Heart right ventricle (tissue), 16 donors: ENCODE data around the gene RFK. TPM values are rescaled to one million over a fixed set of nuclear protein-coding genes. Genes with fewer than 3 reads are reported as not detected.

Source experiments
- ATAC-seq, 8 donors: fragments of 200-7000 bp; cut with Tn5 transposase; one replicate each; pipeline ENCODE4 v1.9.1; 2020; ENCODE audit warnings: mild to moderate bottlenecking in 8 of 8, moderate library complexity in 8 of 8, moderate number of reproducible peaks in 1 of 8
- DNase-seq, 2 donors: peaks; one replicate each; pipeline ENCODE4 v3.0.0-alpha.2; 2020
- H3K27ac ChIP-seq, 10 donors: fragments of 200-600 bp; sonication (generic) in 2 of 10; one replicate each; pipeline versions ENCODE4 v1.5.0 to v1.8.0; 2020 to 2022; ENCODE audit warnings: mild to moderate bottlenecking in 3 of 10
- H3K27me3 ChIP-seq, 7 donors: fragments of 200-600 bp; one replicate each; pipeline ENCODE4 v1.8.0; 2021 to 2022; ENCODE audit warnings: mild to moderate bottlenecking in 2 of 7
- H3K36me3 ChIP-seq, 9 donors: fragments of 200-600 bp; sonication (generic) in 1 of 9; one replicate each; pipeline versions ENCODE4 v1.5.0 to v1.8.0; 2020 to 2022; ENCODE audit warnings: mild to moderate bottlenecking in 2 of 9
- H3K4me1 ChIP-seq, 9 donors: fragments of 200-600 bp; sonication (generic) in 1 of 9; one replicate each; pipeline versions ENCODE4 v1.5.0 to v1.8.0; 2020 to 2022; ENCODE audit warnings: mild to moderate bottlenecking in 4 of 9
- H3K4me3 ChIP-seq, 10 donors: fragments of 200-600 bp; sonication (generic) in 2 of 10; one replicate each; pipeline versions ENCODE4 v1.5.0 to v1.8.0; 2020 to 2022; ENCODE audit warnings: mild to moderate bottlenecking in 7 of 10, moderate library complexity in 2 of 10
- H3K9me3 ChIP-seq, 11 donors: fragments of 200-600 bp in 10 of 11; sonication (generic) in 2 of 11; one replicate each; pipeline versions ENCODE4 v1.5.0 to v1.8.0; 2013 to 2022; ENCODE audit warnings: mild to moderate bottlenecking in 2 of 11, control low read depth in 1 of 11, moderate library complexity in 1 of 11
- CTCF ChIP-seq, 9 donors: fragments of 200-600 bp; sonication (generic) in 2 of 9; IDR thresholded peaks; one replicate each; pipeline versions ENCODE4 v1.5.0 to v1.8.0; 2021 to 2022; ENCODE audit warnings: antibody characterized with exemption in 9 of 9, mild to moderate bottlenecking in 5 of 9, moderate library complexity in 1 of 9
- WGBS, 2 donors: extraction: QIAGEN DNeasy Blood & Tissue Kit; methylation state at CpG; one replicate each; pipeline ENCODE4 v1.1.7; 2013; ENCODE audit warnings: inconsistent platforms in 1 of 2; 5-methylcytosine and 5-hydroxymethylcytosine counted together
- intact Hi-C, 10 donors: fragments of 100-400 bp; cut with DNase I; formaldehyde crosslinking; loops; one replicate each; pipeline versions ENCODE4 v1.11.1 to v1.14.2; 2022
- polyA plus RNA-seq, 2 donors: library from polyadenylated mRNA; stranded (reverse); fragments of 200-250 nt; gene quantifications; one replicate each; pipeline ENCODE4 v1.2.3, GENCODE V29; 2013
- total RNA-seq, 10 donors: library from RNA; stranded (reverse); fragmentation: NEBNext Ultra II Directional in 3 of 10; extraction: Animal tissue kit (Norgen Biotek cat#: 25700) in 3 of 10; gene quantifications; one replicate each; pipeline versions ENCODE4 v1.2.1 to v1.2.4, GENCODE V29; 2021 to 2023
- donor health status: Arrhythmogenic right ventricular cardiomyopathy.
- donor health status: ischemic (EF 13 %, LVEDD 7.1; RV severe dilation, severe dysfunction).
- donor health status: healthy with polysubstance abuse.
- donor health status: DM: no; HTN: yes; CAD: no.
- donor health status: DM: no; HTN: no; CAD: no.
- donor health status: ischemic (EF 25% LVEDD 6.9; RV normal size, moderate dysfunction).
- donor health status: ischemic (EF 25% LVEDD 5.7; RV mildly dilated, moderate dysfunction).
- donor health status: healthy.
- donor health status: DM: yes; HTN: yes; CAD: no.
- donor health status: Ischemic cardiomyopathy.
- donor health status: ischemic (EF 35%, LVEDD 5.7; RV mildly dilated, moderate dysfunction).
- donor health status: nonischemic (EF 11% LVEDD 7.7; RV severe dilation, severe dysfunction).
- donor health status: DM: yes; HTN: yes; CAD: no.
- donor health status: PGD.
- donor health status: ischemic (EF 29% LVEDD 5.4; RV normal size, mild dysfunction).
- donor health status: nonischemic (EF 23%, LVEDD 6.1; RV moderate dilation, normal function).

RFK gene
- total and polyA plus RNA-seq, 12 donors: 7.1 to 33.6 (median 21.2) TPM

GRCh38 chr9:76401580-76402354 lies 7.5 kb upstream of the RFK start:
- Histone ChIP-seq H3K4me1 (peaks cover 0 to 11% (median 0%) of the 10 kb centered on the region in 9 donors), H3K9me3 (no peaks in the 10 kb centered on the region), H3K27ac (no peak overlapping the region), H3K27me3 (no peaks in the 10 kb centered on the region), H3K36me3 (no peaks in the 10 kb centered on the region), H3K4me3 (no peak overlapping the region)
- DNase-seq (no peak), ATAC-seq (no peak)
- intact Hi-C loops: loop anchor here in 2 of 10 donors (5.0 to 10.0 kb wide), 2 partner anchors 301 to 303 kb away; no protein-coding TSS in a partner anchor
- 74 to 76% methylated on average over 3 of the region's 3 CpGs for WGBS, 2 donors
- TF ChIP-seq CTCF (IDR thresholded peaks at IDR 0.05): no peak

GRCh38 chr9:76401176-76401575 lies 7.0 kb upstream of the RFK start:
- no peaks in the 10 kb centered on the region for H3K9me3 ChIP-seq
- no peak overlapping the region for H3K4me3 ChIP-seq
- H3K36me3 ChIP-seq: no peaks in the 10 kb centered on the region
- peaks cover 0 to 11% (median 0%) of the 10 kb centered on the region in 9 donors for H3K4me1 ChIP-seq
- no peak overlapping the region for H3K27ac ChIP-seq
- no peak for ATAC-seq
- no peak for DNase-seq
- WGBS, 2 donors: 92 to 93% methylated on average over 2 of the region's 2 CpGs
- intact Hi-C loops: loop anchor here in 2 of 10 donors (5.0 to 10.0 kb wide), 2 partner anchors 301 to 304 kb away; no protein-coding TSS in a partner anchor
- no peak for TF ChIP-seq CTCF (IDR thresholded peaks at IDR 0.05)
- H3K27me3 ChIP-seq: no peaks in the 10 kb centered on the region

GRCh38 chr9:76400534-76401096 lies 6.4 kb upstream of the RFK start:
- intact Hi-C loops: loop anchor here in 2 of 10 donors (5.0 to 10.0 kb wide), 2 partner anchors 302 to 304 kb away; no protein-coding TSS in a partner anchor
- Histone ChIP-seq H3K9me3 (no peaks in the 10 kb centered on the region), H3K4me3 (no peak overlapping the region), H3K36me3 (no peaks in the 10 kb centered on the region), H3K27me3 (no peaks in the 10 kb centered on the region), H3K27ac (no peak overlapping the region), H3K4me1 (peaks cover 0 to 16% (median 2%) of the 10 kb centered on the region in 9 donors)
- WGBS, 2 donors: 47 to 62% methylated on average over 1 of the region's 1 CpG
- DNase-seq (no peak), ATAC-seq (no peak)
- TF ChIP-seq CTCF (IDR thresholded peaks at IDR 0.05): no peak

- intact Hi-C loops: loop anchor here in 3 of 10 donors (5.0 to 10.0 kb wide), 3 partner anchors 302 to 1315 kb away; partner anchors contain the start of genes NMRK1 (in 1 of the 3) and OSTF1 (in 1 of the 3)
- ATAC-seq (no peak), DNase-seq (no peak)
- no peak overlapping the region for H3K4me3 ChIP-seq
- 55 to 76% methylated on average over 1 of the region's 1 CpG for WGBS, 2 donors
- no peaks in the 10 kb centered on the region for H3K36me3 ChIP-seq
- H3K9me3 ChIP-seq: no peaks in the 10 kb centered on the region
- no peak for TF ChIP-seq CTCF (IDR thresholded peaks at IDR 0.05)
- H3K27ac ChIP-seq: no peak overlapping the region
- H3K27me3 ChIP-seq: no peaks in the 10 kb centered on the region
- H3K4me1 ChIP-seq: peaks cover 0 to 23% (median 7%) of the 10 kb centered on the region in 9 donors
These were observed 5.6 kb upstream of the RFK start for GRCh38 chr9:76399856-76400255.
